Esophagus muscularis mucosa (tissue), 3 donors: ENCODE data around the gene RASGRF1.

Experiments
- CTCF ChIP-seq, 3 experiments: fragments of 200-600 bp in 2 of 3; fragments of 450-650 bp in 1 of 3; sonication (generic) in 2 of 3; IDR thresholded peaks; one replicate each; pipeline ENCODE4 v1.5.1; 2017 to 2019; ENCODE audit warnings: antibody characterized with exemption in 3 of 3, mild to moderate bottlenecking in 2 of 3, moderate library complexity in 1 of 3
- POLR2A ChIP-seq: fragments of 450-650 bp; IDR thresholded peaks from one replicate; pipeline ENCODE4 v1.6.1; 2017; ENCODE audit warnings: antibody characterized with exemption, moderate library complexity, mild to moderate bottlenecking, low read depth

- TF ChIP-seq POLR2A (no peak), CTCF (IDR thresholded peaks at IDR 0.05) (no peak)
Measured at GRCh38 chr15:78929536-78930264, 160.9 kb downstream of the RASGRF1 start.
